B cell (primary cell): Measurements from ENCODE around the gene PSKH1. TPM values are rescaled to one million over a fixed set of nuclear protein-coding genes. Genes with fewer than 3 reads are reported as not detected.

ENCODE experiments used
- ATAC-seq: fragments of 200-7000 bp; cut with Tn5 transposase; one replicate; pipeline ENCODE4 v1.10.0; 2021; ENCODE audit warnings: low read depth, mild to moderate bottlenecking, moderate number of reproducible peaks, moderate library complexity
- CTCF ChIA-PET: fragments of 350-600 bp; sonication (Branson Sonifier 250); formaldehyde crosslinking; loops from one replicate; lab custom pipeline; 2021; ENCODE audit warnings: antibody characterized with exemption, inconsistent platforms; lab: Charles Lee
- POLR2A ChIA-PET: fragments of 350-600 bp; sonication (Branson Sonifier 250); formaldehyde crosslinking; loops from one replicate; lab custom pipeline; 2021; ENCODE audit warnings: antibody characterized with exemption; lab: Charles Lee
- DNase-seq: peaks from one replicate; pipeline ENCODE4 v3.0.0; 2013
- H2AFZ ChIP-seq: 2 replicates; pipeline ENCODE4 v1.6.1; 2012; ENCODE audit warnings: mild to moderate bottlenecking, low read depth, low read length; ENCODE audit not compliant: insufficient read depth, poor library complexity, severe bottlenecking
- H3K27ac ChIP-seq, 2 donors: 1 replicate in 1 of 2; 2 replicates in 1 of 2; pipeline ENCODE4 v1.5.1; 2012 to 2013; ENCODE audit warnings: low read length in 2 of 2, mild to moderate bottlenecking in 2 of 2, moderate library complexity in 1 of 2
- H3K27me3 ChIP-seq, 4 experiments: fragments of 200-600 bp in 1 of 4; sonication (generic) in 1 of 4; replicated peaks in 1 of 4; 1 replicate in 2 of 4; 2 replicates in 2 of 4; pipeline versions ENCODE4 v1.6.1 to v1.7.0; 2013 to 2016; ENCODE audit warnings: low read length in 3 of 4, mild to moderate bottlenecking in 2 of 4, mixed read lengths in 1 of 4, moderate library complexity in 1 of 4; ENCODE audit not compliant: insufficient read depth in 4 of 4, control insufficient read depth in 3 of 4; ENCODE audit errors: control extremely low read depth in 1 of 4
- H3K36me3 ChIP-seq, 2 experiments: replicated peaks in 1 of 2; 1 replicate in 1 of 2; 2 replicates in 1 of 2; pipeline versions ENCODE4 v1.6.1 to v1.7.1; 2013; ENCODE audit warnings: low read length in 1 of 2; ENCODE audit not compliant: insufficient read depth in 2 of 2, control insufficient read depth in 1 of 2; ENCODE audit errors: control extremely low read depth in 1 of 2, extremely low read depth in 1 of 2
- H3K4me1 ChIP-seq, 2 donors: fragments of 200-600 bp in 1 of 2; sonication (generic) in 1 of 2; 1 replicate in 1 of 2; 2 replicates in 1 of 2; pipeline versions ENCODE4 v1.5.1 to v1.6.1; 2013 to 2017; ENCODE audit warnings: low read length in 2 of 2; ENCODE audit not compliant: control insufficient read depth in 2 of 2, insufficient read depth in 2 of 2
- H3K4me2 ChIP-seq: replicated peaks from 2 replicates; pipeline ENCODE3; 2012; ENCODE audit warnings: mild to moderate bottlenecking, low read depth, low read length; ENCODE audit not compliant: poor library complexity, severe bottlenecking
- H3K4me3 ChIP-seq, 5 experiments: fragments of 200-600 bp in 1 of 5; sonication (generic) in 1 of 5; 1 replicate in 3 of 5; 2 replicates in 2 of 5; pipeline versions ENCODE4 v1.5.1 to v1.7.0; 2011 to 2016; ENCODE audit warnings: low read length in 4 of 5, mild to moderate bottlenecking in 4 of 5, low read depth in 2 of 5, control low read depth in 1 of 5, moderate library complexity in 1 of 5; ENCODE audit not compliant: insufficient read depth in 1 of 5; ENCODE audit errors: control extremely low read depth in 1 of 5, extremely low read depth in 1 of 5
- H3K79me2 ChIP-seq: fragments of 200-600 bp; sonication (generic); one replicate; pipeline ENCODE4 v1.6.0; 2016; ENCODE audit warnings: low read length; ENCODE audit not compliant: control insufficient read depth, insufficient read depth
- H3K9ac ChIP-seq: fragments of 200-600 bp; sonication (generic); 2 replicates; pipeline ENCODE4 v1.6.1; 2017; ENCODE audit warnings: mild to moderate bottlenecking, low read length, moderate library complexity
- H3K9me3 ChIP-seq, 3 donors: one replicate each; pipeline versions ENCODE4 v1.6.1 to v1.7.1; 2013; ENCODE audit warnings: low read length in 2 of 3; ENCODE audit not compliant: control insufficient read depth in 2 of 3, insufficient read depth in 1 of 3; ENCODE audit errors: control extremely low read depth in 1 of 3
- H4K20me1 ChIP-seq: 2 replicates; pipeline ENCODE4 v1.6.0; 2012; ENCODE audit warnings: mild to moderate bottlenecking, low read length; ENCODE audit not compliant: insufficient read depth, control insufficient read depth, poor library complexity, severe bottlenecking
- H3K27ac Mint-ChIP-seq: one replicate; pipeline ENCODE4 v1.8.0; 2021; ENCODE audit warnings: mixed read lengths
- H3K27me3 Mint-ChIP-seq: one replicate; pipeline ENCODE4 v1.8.0; 2021; ENCODE audit warnings: mixed read lengths
- H3K4me1 Mint-ChIP-seq: one replicate; pipeline ENCODE4 v1.8.0; 2021; ENCODE audit warnings: mixed read lengths
- H3K4me3 Mint-ChIP-seq: one replicate; pipeline ENCODE4 v1.8.0; 2021; ENCODE audit warnings: mixed read lengths
- H3K9me3 Mint-ChIP-seq: one replicate; pipeline ENCODE4 v1.8.0; 2022; ENCODE audit warnings: mixed read lengths; ENCODE audit not compliant: insufficient read depth
- EZH2 ChIP-seq: IDR thresholded peaks from 2 replicates; pipeline ENCODE4 v1.6.1; 2012; ENCODE audit warnings: borderline replicate concordance, low read depth, mild to moderate bottlenecking, moderate library complexity, low read length; ENCODE audit not compliant: insufficient read depth, poor library complexity, severe bottlenecking
- WGBS: methylation state at CpG from one replicate; pipeline ENCODE4 v1.1.5; 2013; ENCODE audit warnings: missing lambda C conversion rate; ENCODE audit not compliant: insufficient coverage; 5-methylcytosine and 5-hydroxymethylcytosine counted together
- intact Hi-C: fragments of 100-400 bp; cut with micrococcal nuclease; formaldehyde crosslinking; loops from one replicate; pipeline ENCODE4 v1.10.0; 2022
- polyA plus RNA-seq: library from polyadenylated mRNA; depleted of rRNA; stranded (reverse); fragments of >200 nt; gene quantifications from 2 replicates; pipeline ENCODE4 v1.2.3, GENCODE V29; 2012
- total RNA-seq, 2 donors: library from RNA; stranded (reverse); fragments of 120-200 nt in 1 of 2; gene quantifications; 1 replicate in 1 of 2; 2 replicates in 1 of 2; pipeline versions ENCODE4 v1.2.3 to v1.2.4, GENCODE V29; 2013 to 2022
- TF ChIP-seq, protein P1 (sequence below): fragments of 200-600 bp; IDR thresholded peaks from one replicate; pipeline ENCODE4 v1.8.0; 2022; ENCODE audit warnings: antibody characterized with exemption, mild to moderate bottlenecking

PSKH1 gene
- total and polyA plus RNA-seq, 2 donors (not counting 1 experiment from before 2014, with no cell fraction given), result 20.1 to 29.1 TPM

DNA sequence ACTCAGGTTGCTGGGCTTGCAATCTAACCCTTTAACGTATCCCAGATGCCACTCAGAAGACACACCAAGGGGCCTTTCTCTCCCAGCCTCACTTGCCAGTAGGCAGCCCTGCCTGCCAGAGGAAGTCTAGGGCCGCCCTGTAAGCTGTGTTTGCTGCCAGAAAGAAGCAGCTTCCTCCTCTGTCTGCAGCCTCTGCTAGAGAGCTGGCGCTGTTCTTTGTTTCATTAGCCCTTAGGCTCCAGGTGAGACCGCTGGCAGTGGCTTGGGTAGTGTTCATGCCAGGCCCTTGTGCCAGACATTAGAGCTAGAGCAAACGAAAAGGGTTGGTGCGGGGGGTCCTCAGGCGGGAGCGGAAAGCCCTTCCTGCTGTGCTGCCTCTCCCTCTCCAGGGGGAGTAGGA, 29.7 kb downstream of the PSKH1 start:
- ChIA-PET POLR2A (interaction anchor here (0.7 kb wide), 1 partner anchor 76 kb away, joined by 5 read pairs; no protein-coding TSS in a partner anchor), CTCF (interaction anchor here (0.6 to 1.3 kb wide), 4 partner anchors 39 to 107 kb away, joined by 3 to 4 read pairs (median 3); no protein-coding TSS in a partner anchor)
- H3K4me3 ChIP-seq, result no peak overlapping the region
- H2AFZ ChIP-seq, result no peak overlapping the region
- intact Hi-C loops, result no loop called here
- H3K27me3 Mint-ChIP-seq, result no peaks in the 10 kb centered on the region
- ATAC-seq (no peak), DNase-seq (no peak)
- WGBS, result 100% methylated on average over 4 of the region's 8 CpGs
- H3K4me3 Mint-ChIP-seq, result no peak overlapping the region
- peaks cover 0 to 21% of the 10 kb centered on the region in 2 experiments for H3K36me3 ChIP-seq
- no peak overlapping the region for H3K4me2 ChIP-seq
- H3K27ac Mint-ChIP-seq, result no peak overlapping the region
- H3K9ac ChIP-seq, result no peak overlapping the region
- no peak for TF ChIP-seq EZH2
- TF ChIP-seq, protein P1, sequence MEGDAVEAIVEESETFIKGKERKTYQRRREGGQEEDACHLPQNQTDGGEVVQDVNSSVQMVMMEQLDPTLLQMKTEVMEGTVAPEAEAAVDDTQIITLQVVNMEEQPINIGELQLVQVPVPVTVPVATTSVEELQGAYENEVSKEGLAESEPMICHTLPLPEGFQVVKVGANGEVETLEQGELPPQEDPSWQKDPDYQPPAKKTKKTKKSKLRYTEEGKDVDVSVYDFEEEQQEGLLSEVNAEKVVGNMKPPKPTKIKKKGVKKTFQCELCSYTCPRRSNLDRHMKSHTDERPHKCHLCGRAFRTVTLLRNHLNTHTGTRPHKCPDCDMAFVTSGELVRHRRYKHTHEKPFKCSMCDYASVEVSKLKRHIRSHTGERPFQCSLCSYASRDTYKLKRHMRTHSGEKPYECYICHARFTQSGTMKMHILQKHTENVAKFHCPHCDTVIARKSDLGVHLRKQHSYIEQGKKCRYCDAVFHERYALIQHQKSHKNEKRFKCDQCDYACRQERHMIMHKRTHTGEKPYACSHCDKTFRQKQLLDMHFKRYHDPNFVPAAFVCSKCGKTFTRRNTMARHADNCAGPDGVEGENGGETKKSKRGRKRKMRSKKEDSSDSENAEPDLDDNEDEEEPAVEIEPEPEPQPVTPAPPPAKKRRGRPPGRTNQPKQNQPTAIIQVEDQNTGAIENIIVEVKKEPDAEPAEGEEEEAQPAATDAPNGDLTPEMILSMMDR, result no peak
- H3K4me1 ChIP-seq, result peaks cover 9 to 22% of the 10 kb centered on the region in 2 donors
- H3K27ac ChIP-seq, result no peak overlapping the region
- H3K9me3 ChIP-seq, result no peaks in the 10 kb centered on the region
- peaks cover 48% of the 10 kb centered on the region for H3K79me2 ChIP-seq
- H4K20me1 ChIP-seq, result peaks cover 36% of the 10 kb centered on the region
- no peaks in the 10 kb centered on the region for H3K27me3 ChIP-seq
- peaks cover 20% of the 10 kb centered on the region for H3K4me1 Mint-ChIP-seq
- no peaks in the 10 kb centered on the region for H3K9me3 Mint-ChIP-seq

DNA sequence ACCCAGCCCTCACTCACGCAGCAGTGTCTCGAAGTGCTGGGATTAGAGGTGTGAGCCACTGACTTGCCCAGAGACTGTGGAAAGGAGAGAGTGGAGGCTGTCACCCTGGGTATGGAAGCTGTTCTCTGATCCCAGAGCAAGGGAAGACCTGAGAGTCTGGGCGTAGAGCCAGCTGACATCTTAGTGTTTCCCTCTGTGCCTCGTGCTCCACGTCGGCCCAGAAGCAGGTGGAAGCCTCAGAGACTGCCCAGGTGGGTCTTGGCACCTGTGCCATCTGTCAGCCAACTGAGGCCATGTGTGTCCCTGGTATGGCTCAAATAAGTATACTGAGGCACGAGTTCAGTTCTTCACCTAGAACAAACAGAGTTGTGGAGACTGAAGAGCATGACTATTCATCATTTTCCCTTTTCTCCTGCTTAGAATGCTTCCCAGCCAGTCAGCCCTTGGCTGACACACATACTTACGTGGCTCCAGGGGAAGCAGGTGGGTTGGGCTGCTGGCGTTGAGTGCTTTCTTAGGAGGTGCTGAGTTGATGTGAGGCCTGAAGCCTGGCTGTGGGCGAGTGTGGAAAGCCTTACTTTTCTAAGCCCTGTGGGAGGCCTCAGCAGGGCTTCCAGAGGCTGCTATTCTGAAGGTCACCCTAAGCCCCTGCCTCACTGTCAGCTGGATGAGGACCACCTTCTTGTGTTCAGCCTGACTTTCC, 30.5 kb downstream of the PSKH1 start:
- Histone ChIP-seq H2AFZ (no peak overlapping the region), H3K4me2 (no peak overlapping the region), H3K4me1 (peaks cover 9 to 27% of the 10 kb centered on the region in 2 donors), H3K4me3 (no peak overlapping the region), H3K79me2 (peaks cover 52% of the 10 kb centered on the region), H3K36me3 (peaks cover 0 to 25% of the 10 kb centered on the region in 2 experiments), H3K27ac (no peak overlapping the region), H4K20me1 (peaks cover 38% of the 10 kb centered on the region), H3K9me3 (no peaks in the 10 kb centered on the region), H3K9ac (no peak overlapping the region), H3K27me3 (no peaks in the 10 kb centered on the region)
- Mint-ChIP-seq H3K27me3 (no peaks in the 10 kb centered on the region), H3K9me3 (no peaks in the 10 kb centered on the region), H3K4me1 (peaks cover 24% of the 10 kb centered on the region), H3K27ac (no peak overlapping the region), H3K4me3 (no peak overlapping the region)
- ATAC-seq (no peak), DNase-seq (no peak)
- TF ChIP-seq, protein P1, result no peak
- TF ChIP-seq EZH2, result no peak
- intact Hi-C loops, result no loop called here
- ChIA-PET CTCF (interaction anchor here (0.8 to 1.3 kb wide), 4 partner anchors 12 to 108 kb away, joined by 3 to 4 read pairs (median 3); no protein-coding TSS in a partner anchor), POLR2A (interaction anchor here (0.7 kb wide), 1 partner anchor 77 kb away, joined by 5 read pairs; no protein-coding TSS in a partner anchor)
- WGBS, result 89% methylated on average over 10 of the region's 10 CpGs
